RKO (cell line): ENCODE results near the gene PHACTR1.
"Not testable (repeated sequence)": the region's sequence is repeated elsewhere in the genome, so short reads cannot be mapped to it uniquely, and the experiment has no call there.

Experiments used
- DNase-seq: peaks from one replicate; pipeline ENCODE4 v3.0.0-alpha.2; 2016; ENCODE audit warnings: low spot score

PHACTR1 gene

DNA sequence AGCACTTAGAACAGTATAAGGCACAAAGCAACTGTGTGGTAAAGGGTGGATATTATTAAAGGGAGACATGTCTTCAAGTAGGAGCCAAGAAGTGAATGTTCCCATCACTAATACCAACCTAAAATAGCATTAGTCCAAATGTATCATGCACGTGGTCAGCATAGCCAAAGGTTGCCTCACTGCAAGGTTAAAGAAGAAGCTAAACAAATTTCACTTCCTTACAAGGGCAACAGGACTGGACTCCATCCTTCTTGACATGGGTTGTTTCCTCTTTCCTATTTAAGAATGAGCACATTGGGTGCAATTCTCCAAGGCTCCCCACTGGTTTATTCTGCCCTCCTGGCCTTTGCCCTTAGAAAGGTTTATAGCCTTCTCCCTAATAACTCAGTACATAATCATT, 186.7 kb downstream of the PHACTR1 start:
- no peak for DNase-seq

DNA sequence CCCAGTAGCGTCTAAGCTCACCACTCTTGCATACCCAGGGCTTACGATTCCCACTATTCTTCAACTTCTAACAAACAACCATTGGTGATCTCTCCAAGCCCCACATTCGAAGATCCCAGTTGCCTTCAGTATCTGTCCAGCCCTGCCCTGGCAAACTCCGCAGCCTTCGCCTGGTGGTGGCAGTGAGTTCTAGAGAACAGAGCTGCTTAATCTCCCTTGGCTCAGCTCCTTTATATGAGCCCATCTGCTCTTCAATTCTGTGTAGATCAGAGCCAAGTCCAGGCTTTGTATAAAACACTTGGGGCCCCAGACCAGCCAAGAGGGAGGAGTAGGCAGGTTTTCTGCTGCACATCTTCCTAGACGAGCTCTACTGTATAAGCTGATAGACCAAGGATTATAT, 193.3 kb downstream of the PHACTR1 start:
- no peak for DNase-seq

DNA sequence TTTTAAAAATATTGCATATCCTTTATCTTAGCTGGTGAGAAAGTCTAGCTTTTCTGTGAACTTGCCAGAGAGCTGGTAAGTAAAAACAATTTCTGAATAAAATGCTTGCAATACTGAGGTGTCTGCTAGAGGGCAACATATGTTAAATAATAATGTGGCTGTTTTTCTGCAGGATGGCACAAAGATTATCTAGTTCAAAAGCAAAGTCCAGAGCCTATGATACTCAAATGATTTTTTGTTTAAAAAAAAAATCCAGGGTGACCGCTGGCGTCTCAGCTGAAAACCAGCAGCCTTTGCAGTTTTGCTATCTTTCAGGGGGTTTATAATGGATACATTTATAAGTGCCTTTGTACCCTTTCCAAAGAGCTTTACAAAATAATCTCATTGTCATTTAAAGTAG, 194.9 kb downstream of the PHACTR1 start:
- peak; percentile 53 for DNase-seq

DNA sequence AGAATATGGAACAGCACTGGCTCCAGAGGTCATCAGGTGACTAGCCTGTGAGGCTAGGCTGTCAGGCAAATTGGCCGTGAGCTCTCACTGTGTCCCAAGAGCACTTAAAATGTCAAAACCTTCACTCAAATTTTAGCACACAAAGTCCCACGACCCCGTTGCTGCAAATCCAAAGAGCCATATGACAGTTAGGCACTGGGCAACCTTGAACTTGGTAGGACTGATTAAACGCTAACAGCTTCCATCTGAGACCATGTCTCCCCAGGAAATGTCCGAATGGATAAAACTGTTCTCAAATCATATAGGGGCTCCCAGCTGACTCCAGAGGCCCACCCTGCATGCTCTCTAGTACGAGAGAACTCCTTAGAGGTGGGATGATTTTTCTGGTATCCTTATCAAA, 196.6 kb downstream of the PHACTR1 start:
- no peak for DNase-seq

DNA sequence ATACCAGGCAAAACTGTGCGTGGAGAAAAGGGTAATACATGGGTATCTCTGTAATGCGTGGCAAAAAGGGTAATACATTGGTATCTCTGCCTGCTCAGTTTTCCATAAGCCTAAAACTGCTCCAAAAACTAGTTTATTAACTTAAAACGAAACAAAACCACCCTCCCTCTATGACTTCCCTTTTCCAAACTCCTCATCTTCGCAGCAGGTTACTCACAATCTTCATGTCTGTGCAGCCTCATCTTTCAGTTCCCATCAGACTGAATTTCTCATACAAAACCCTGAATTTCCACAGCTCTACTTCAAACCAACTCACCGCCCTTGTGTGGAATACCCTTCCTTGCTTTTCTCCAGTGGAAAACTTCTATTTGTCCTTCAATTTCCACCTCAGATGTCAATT, 199.4 kb downstream of the PHACTR1 start:
- no peak for DNase-seq

DNA sequence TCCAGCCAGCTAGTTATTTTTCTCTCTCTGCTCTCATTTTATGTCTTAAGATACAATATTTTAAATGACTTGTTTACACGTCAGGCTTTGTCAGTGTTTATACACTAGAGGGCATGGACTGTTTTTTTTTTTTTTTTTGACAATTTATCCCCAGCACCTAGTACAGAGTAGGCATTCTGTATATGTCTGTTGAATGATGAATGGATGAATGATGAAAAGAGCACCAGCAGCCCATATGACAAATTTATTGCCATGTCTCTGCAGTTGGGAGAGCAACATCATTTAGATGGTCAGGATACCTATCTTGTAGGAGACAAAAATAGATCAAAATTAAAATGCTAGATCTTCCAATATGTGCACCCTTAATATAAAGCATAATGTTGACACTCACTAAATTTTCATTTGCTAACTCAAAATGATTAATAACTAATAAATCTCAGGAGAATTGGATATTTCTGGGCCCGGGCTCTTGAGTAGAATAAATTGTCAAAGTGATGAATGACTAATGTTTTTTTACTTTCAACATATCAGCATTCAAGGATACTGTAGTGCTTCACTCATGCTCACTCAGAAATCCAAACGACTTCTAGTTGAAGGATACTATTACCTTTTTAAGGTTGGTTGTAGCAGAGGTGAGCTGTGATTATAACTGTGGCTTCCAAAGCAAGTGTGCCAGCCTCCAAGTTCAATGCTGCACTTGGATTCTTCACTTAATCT, 200.0 kb downstream of the PHACTR1 start:
- DNase-seq = no peak

DNA sequence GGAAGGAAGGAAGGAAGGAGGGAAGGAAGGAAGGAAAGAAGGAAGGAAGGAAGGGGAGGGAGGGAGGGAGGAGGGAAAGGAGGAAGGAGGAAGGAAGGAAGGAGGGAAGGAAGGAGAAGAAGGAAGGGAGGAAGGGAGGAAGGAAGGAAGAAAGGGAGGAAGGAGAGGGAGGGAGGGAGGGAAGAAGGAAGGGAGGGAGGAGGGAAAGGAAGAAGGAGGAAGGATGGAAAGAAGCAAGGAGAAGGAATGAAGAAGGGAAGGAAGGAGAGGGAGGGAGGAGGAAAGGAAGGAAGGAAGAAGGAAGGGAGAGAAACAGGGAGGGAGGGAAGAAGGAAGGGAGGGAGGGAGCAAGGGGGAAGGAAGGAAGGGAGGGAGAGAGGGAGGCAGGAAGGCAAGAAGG, 204.9 kb downstream of the PHACTR1 start:
- no peak for DNase-seq

DNA sequence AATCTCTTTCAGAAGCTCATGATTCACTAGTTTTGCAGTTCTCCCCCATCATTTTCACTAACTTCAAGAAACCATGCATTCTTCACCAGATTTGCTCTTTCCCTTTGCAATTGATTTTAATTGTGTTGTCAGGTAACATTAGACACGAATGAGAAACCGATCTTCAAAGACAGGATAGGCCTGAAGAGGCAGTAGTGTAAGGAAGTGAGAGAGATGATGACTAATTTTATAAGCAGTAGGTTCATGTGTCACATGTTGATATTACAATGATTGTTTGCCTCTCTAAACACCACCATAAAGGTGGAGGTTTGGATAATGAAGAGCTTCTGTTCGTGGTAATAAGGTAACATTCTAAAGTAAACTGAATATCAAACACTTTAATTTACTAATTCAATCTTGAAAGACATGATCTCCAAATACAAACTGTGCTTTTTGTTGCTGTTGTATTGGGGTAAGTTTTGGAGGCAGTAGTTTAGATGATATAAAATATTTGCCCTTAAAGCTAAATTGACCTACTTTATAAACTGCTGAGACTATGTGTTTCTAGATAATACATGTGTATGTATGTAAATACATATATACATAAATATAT, 207.2 kb downstream of the PHACTR1 start:
- DNase-seq = peak; percentile 15

DNA sequence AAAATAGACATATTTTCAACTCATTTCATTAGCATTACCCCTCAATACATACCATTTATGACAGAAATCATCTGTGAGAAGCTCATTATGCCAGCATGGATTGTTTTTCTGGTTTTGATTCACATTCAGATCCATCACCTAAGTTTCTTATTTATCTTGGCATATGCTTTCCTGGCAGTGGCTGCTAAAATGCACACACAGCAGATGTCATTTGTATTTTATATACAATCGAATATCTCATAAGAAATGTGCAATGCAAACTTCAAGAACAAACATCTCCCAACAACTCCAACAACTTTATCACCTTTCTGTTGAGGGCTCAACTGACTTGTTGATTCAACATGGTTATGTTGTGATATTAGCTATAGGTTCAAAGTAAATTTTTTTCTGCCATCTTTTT, 208.3 kb downstream of the PHACTR1 start:
- DNase-seq = no peak

DNA sequence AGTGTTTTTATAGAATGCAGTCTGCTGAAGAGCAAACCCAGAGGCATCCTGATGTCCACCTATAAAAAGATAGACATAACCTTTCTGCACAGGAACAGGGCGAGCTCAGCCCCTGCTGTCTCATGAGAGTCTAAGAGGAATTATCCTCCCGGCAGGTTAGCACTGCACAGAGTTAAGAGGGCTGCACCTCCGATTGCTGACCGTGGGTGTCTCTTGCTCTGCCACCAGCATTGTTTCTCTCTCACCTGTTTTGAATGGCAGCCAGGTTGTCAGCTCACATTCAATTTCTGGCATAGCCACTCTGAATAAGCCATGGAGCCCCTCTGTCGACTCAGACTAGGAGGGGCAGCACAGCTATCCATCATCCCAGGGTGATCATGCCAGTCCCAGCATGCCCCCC, 211.2 kb downstream of the PHACTR1 start:
- DNase-seq = no peak

DNA sequence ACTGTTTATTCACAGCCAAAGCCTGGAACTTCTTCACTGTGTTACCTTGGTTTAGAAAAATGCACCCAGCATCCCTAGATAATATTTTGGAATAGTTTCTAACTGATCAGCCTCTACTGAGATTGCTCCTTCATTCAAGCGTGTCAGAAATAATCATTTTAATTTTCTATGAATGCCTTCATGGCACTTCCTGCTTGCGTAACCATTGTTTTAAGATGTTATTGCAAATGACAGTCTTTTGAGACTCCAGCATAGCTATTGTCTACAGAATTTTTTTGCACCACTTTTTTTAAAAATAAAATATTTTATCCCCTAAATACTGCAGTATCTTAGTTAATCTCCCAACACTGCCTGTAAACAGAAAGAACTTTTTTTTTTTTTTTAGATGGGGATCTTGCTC, 213.1 kb downstream of the PHACTR1 start:
- DNase-seq = no peak

DNA sequence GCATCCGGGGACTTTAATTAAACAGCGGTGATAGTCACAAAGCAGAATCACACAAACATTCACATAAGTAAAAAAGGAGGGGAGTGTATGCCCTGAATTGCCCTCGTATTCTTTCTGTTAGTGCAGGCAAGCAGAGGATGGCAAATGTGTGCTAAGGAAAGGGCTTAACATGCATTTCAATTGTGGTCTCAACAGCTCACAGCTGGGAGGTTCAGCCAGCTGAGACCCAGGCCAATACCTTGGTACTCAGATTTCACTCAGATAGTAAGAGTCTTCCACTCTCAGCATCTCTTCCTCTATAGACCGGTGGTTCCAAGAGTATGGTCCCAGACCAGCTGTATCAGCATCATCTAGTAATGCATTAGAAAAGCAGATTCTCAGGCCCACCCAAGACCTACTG, 215.1 kb downstream of the PHACTR1 start:
- DNase-seq = no peak

DNA sequence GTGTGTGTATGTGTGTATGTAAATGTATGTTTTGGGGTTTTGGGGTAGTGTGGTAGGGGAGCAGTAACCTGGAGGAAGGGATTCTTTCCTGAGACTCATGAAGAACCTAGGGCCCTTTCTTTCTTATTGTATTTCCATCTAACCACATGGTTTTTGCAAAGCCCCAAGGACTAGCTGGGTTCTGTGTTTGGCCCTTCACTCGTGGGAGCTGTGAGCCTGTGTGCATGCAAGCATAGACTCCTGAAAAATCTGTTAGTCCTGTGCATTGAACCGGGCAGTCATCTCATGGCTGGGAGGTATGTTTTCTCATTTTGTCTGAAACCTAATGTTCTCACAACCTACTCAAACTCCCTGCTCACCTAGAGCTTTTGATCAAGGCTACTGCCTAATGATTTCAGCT, 219.1 kb downstream of the PHACTR1 start:
- DNase-seq = no peak

DNA sequence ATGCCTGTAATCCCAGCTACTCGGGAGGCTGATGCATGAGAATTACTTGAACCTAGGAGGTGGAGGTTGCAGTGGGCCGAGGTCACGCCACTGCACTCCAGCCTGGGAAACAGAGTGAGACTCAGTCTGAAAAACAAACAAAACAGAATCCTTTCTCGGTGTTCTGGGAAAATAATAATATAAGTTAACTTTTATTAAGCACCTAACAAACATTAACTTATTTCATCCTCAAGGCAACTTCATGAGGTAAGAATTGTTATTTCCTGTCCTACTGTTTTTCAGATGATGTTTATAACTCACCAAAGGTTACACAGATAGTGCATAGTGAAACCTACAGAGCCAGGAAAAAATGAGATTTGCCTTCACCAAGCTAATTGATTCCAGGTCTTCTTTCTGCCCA, 221.4 kb downstream of the PHACTR1 start:
- no peak for DNase-seq

DNA sequence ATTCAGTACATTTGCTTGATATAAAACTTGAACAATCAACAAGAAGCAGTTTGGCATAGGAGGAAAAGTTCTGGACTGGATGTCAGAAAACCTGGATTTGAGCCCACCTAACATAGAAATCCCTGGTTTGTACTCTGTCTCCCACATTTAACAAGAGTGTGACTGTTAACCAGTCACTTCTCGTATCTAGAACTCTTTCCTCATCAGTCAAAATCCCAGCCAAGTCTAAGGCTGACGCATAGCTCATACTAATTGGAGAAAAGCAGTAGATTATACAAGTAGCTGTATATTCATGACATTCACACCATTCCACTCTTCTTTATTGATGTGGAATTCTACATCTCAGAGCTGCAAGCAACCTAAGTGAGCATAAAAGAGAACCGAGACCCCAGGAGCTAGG, 222.7 kb downstream of the PHACTR1 start:
- no peak for DNase-seq

DNA sequence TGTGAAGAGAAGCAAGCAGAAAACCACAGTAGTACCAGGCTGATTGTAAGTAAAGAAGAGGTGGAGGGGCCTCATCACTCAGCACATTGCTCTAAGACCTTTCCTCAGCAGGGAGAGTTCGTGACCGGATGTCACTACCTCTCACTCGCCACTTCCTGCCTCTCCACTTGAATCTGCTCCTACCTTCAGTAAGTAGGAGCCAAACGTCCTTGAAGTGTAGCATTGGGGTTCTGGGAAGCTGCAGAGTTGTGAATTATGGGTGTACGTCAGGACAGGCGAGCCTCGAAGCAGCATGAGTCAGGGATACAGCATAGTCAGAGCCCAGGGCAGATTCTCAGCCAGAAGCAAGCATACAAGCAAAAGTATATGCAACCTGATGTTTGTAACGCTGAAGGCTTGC, 224.9 kb downstream of the PHACTR1 start:
- peak; percentile 10 for DNase-seq

DNA sequence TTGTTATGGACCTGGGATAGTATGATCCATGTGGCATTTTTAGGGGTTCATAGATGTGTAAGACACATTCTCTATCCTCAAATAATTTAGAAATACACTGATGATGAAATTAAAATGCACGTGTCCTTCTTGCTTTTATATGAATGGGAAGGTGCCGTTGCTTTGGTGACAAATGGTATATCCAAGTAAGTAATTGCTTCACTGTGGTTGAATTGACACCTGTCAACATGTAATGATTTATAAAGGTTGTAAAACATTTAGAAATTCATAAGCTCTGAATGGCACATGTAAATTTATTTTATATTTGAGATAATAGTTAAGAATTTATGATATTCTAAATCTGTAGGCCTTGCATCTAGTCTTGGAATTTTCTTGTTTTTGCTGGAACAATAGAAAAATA, 227.0 kb downstream of the PHACTR1 start:
- DNase-seq = no peak

DNA sequence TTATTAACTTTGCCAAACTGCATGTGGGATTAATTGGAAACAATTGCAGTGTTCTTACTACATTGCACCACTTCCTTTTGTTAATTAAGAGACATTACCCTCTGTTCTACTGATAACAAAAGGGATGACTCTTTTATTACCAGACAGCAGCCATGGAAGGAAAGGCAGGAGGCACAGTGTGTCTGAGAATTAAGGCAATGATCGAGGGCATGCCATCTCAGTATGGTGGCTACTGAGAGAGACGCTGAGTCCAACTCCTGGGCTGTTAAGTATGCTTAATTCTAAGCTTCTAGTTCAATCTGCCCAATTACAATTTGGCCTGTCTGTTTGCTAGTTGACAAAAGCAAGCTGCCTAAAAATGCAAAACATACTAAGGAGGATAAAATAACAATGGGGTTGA, 227.4 kb downstream of the PHACTR1 start:
- DNase-seq = no peak

DNA sequence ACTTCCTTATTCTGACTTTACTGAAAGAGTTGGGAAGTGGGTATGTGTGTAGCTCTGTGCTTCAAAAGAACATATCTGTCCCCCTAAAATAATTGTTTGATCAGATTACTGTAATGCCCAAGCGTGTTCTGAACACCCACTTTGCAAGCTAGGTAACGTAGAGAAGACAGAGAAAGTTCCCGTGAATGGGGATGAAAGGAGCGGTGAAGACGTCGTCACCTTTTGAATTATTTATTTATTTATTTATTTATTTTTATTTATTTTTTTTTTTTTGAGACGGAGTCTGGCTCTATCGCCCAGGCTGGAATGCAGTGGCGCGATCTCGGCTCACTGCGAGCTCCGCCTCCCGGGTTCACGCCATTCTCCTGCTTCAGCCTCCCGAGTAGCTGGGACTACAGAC, 228.0 kb downstream of the PHACTR1 start:
- not testable (repeated sequence) for DNase-seq

DNA sequence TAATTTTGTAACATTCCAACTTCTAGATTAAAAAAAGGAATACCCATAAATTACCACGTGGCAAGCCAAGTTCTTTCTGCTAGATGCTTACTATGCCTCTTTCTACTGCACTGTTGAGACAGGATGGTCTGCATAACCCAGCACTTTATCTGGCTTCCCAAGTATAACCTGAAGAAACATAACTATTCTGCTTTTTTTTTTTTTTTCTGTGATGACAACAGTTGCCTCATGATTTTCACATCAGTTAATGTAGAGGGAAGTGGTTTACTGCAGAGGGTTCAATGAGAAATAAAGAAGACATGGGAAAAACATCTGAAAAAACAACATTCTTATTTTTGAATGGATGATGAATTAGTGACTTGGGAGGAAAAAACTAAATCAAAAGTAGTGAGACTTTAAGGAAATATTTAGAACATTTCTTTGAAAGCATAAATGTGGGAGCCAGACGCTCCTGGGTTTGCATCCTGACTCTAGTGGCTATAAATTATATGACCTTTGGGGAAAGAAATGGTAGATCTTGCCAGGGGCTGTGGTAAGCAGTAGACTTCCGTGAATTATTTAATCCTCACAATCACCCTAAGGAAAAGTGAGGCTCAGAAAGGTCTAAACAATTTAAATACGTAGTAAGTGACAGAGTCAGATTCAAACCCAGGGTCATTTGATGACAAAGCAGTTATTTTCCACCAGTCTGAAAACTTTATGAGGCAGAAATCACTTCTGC, 230.7 kb downstream of the PHACTR1 start:
- no peak for DNase-seq

DNA sequence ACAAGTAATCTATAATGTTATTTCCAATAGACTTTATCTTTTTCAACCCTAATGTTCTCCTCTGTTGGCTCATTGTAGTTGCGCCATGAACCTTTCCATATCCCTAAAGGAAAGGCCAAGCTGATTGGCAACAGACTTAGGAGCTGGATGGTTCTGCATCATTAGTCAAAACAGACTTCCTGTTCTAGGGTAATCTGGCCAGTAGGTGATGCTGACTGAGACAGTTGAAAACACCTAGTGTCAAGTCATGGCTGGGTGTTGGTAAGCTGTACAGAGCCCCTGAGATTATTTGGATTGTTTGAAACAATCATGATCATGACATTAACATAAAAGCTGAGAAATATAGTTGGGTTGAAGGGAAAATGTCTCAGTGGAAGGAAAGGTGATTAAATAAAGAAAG, 231.4 kb downstream of the PHACTR1 start:
- no peak for DNase-seq

DNA sequence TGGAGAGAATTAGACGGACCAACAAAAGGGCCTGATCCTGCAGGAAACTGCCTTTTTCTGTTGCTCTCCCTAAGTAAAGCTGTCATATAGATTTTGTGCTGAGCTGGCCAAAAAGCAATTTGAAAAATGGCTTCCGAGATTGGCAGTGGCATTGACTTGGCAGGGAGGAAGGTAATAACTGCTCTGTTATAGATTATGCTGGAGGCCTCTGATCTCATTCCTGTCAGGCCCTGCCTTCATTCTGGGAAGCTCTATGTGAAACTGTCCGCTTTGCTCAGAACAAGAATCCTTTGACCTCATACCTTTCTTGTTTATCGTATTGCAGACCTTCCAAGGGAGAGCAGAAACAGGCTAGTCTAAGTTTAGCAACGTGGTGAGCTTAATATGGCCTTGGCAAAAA, 234.4 kb downstream of the PHACTR1 start:
- DNase-seq = no peak

DNA sequence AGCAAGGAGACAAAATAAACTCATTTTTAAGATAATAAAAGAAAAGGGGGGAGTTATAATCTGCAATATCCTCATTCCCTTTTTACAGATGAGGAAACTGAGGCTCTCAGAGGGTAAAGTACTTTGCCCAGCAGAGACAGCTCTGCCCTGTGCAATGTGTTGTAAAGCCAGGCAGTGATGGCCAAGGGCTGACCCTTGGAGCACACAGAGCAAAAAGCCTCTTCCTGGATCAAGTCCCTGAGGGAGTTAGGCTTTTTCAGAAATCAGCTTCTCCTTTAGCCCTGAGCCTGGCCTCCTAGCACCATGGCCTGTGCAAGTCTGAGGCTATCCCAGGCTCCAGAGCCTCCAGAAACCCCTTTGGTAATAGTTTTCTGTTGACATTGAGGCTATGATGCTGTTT, 234.8 kb downstream of the PHACTR1 start:
- no peak for DNase-seq

DNA sequence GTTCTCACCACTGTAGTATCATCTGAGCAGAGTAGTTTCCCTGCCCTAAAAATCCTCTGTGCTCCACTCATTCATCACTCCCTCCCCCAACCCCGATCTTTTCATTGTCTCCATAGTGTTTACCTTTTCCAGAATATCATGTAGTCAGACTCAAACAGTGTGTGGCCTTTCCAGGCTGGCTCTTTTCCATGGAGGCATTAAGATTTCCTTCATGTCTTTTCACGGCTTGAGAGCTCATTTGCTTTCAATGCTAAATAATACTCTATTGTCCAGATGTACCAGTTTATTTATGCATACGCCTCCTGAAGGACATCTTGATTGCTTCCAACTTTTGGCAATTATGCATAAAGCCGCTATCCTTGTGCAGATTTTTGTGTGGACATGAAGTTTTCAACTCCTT, 235.8 kb downstream of the PHACTR1 start:
- no peak for DNase-seq
